Right ventricle myocardium inferior (tissue), 1 donor: ENCODE results near the gene PRPF19. TPM values are rescaled to one million over a fixed set of nuclear protein-coding genes. Genes with fewer than 3 reads are reported as not detected.

ENCODE experiments used
- ATAC-seq: fragments of 200-7000 bp; cut with Tn5 transposase; one replicate; pipeline ENCODE4 v1.9.1; 2020; ENCODE audit warnings: mild to moderate bottlenecking, moderate library complexity
- DNase-seq: peaks from one replicate; pipeline ENCODE4 v3.0.0; 2021; ENCODE audit errors: missing footprints
- intact Hi-C: fragments of 100-400 bp; cut with DNase I; formaldehyde crosslinking; loops from one replicate; pipeline ENCODE4 v1.11.0; 2022
- total RNA-seq: library from RNA; stranded (reverse); fragmentation: NEBNext Ultra II Directional; extraction: Animal tissue kit (Norgen Biotek cat#: 25700); gene quantifications from one replicate; pipeline ENCODE4 v1.2.1, GENCODE V29; 2021
- donor health status: DM: no; HTN: yes; CAD: no; lungs with severe emphysema.

The PRPF19 gene
- total RNA-seq, 1 donor from 2014 or later = 41.1 TPM

- intact Hi-C loops = no loop called here
- ATAC-seq (peak; percentile 6), DNase-seq (no peak)
Observed at GRCh38 chr11:60891103-60891741, 15.2 kb downstream of the PRPF19 start.

DNA sequence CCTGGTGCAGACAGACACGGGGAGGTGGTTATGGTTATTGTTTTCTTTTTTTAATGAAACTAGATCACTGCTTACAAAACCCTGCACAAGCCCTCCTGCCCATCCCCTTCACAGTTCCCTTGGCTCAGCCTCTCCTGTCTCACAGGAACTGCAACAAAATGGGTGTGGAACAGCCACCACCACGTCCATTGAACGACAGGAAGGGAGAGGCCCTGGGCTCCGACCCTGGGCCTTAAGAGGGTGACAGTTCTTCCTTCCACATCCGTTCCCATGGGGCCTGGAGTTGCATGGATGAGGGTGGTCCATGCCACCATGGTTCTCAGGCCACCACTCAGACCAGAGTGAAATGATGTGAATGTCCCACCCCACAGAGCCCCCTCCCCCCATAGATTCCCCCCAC lies 15.7 kb downstream of the PRPF19 start:
- intact Hi-C loops = no loop called here
- DNase-seq = no peak
- no peak for ATAC-seq

GRCh38 chr11:60889869-60890311 lies 16.5 kb downstream of the PRPF19 start:
- intact Hi-C loops = no loop called here
- ATAC-seq = no peak

GRCh38 chr11:60887556-60887955 lies 18.8 kb downstream of the PRPF19 start:
- DNase-seq = no peak
- ATAC-seq = peak; percentile 77
- intact Hi-C loops = loop anchor here (1.0 kb wide), 1 partner anchor 56 kb away; no protein-coding TSS in a partner anchor

More at GRCh38 chr11:60889869-60890311, 16.5 kb downstream of the PRPF19 start:
- no peak for DNase-seq

GRCh38 chr11:60880643-60881282 lies 25.6 kb downstream of the PRPF19 start:
- no peak for ATAC-seq
- no peak for DNase-seq
- intact Hi-C loops = no loop called here

DNA sequence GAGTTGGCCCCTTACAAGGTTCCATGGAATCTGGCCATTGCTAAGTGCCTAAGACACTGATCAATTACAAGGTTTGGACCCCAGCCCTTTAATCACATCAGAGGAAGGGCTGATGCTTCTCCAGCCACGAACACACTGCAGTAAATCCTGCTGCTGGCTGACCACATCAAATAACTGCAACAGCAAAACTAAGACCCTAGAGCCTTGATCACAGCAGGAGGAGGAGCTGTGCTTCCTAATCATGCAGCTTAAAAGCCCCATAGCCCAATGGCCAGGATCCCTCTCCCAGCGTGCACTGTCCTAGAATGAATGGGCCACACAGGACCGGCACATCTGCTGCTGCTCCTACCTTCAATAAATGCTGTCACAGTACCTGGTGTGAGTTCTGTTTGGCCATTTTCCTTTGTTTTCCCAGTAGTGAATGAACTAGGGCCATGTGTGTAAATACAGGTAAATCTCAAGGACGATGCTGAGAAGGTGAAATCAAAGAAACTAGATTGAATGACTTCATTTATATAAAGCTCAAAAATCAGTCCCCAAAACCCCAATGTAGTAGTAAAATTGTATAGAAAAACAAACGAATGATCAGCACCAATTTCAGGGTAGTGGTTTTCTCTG lies 26.3 kb downstream of the PRPF19 start:
- ATAC-seq = no peak
- intact Hi-C loops = no loop called here
- no peak for DNase-seq

GRCh38 chr11:60879104-60879503 lies 27.3 kb downstream of the PRPF19 start:
- no peak for ATAC-seq
- intact Hi-C loops = no loop called here
- DNase-seq = no peak

GRCh38 chr11:60878245-60879101 lies 27.9 kb downstream of the PRPF19 start:
- intact Hi-C loops = no loop called here
- DNase-seq (no peak), ATAC-seq (peak; percentile 80)

DNA sequence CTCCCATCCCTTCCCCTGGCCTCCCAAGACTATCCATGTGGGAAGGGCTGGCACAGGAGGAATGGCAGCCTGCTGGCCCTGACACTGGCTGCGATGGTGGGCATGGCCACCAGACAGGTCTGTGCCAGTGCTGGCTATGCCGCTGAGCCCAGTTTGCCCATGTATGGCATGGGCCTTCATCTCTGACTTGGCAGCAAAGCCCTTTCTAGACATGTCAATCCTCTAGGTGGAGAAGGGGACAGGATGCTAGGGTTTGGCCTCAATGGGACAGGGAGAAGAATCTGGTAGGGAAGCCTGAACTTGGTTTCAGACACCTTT lies 30.3 kb downstream of the PRPF19 start:
- intact Hi-C loops = no loop called here
- ATAC-seq (no peak), DNase-seq (no peak)

DNA sequence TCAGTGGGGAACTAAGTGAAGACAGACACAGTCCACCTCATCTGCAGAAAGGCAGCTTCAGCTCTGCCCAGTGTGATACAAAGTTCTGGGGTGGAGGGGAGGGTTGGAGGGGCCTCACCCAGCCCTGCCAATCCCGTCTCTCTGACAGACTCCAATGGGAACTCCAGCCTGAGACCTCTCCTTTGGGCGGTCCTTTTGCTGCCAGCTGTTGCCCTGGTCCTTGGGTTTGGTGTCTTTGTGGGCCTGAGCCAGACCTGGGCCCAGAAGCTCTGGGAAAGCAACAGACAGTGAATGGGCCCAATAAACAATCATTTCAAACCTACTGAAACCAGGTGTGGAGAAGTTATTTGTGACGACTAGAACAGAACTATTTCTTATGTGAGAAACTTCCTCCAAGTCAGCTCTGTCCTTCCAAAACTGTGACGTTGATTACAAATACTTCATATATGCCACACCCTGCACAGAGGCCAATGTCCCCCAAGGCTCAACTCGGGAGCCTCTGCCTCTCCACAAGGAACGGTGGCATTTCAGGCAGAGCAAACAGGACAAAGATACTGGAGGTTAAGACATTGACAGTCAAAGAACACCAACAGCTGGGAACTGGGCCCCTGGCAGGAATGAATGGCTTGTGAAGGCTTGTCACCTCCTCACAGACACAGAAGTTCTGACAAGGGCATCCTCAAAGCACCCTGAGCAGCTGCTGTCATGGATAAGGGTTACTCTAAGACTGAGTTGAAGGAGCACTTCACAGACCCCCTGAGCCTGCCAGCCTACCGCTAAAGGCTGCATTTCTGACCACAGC lies 30.8 kb downstream of the PRPF19 start:
- ATAC-seq (no peak), DNase-seq (no peak)
- intact Hi-C loops = no loop called here

- intact Hi-C loops = no loop called here
- DNase-seq (no peak), ATAC-seq (no peak)
Observed at GRCh38 chr11:60874421-60875365, 31.7 kb downstream of the PRPF19 start.

GRCh38 chr11:60873533-60873932 lies 32.9 kb downstream of the PRPF19 start:
- ATAC-seq = no peak
- DNase-seq = no peak
- intact Hi-C loops = no loop called here

- no peak for ATAC-seq
- intact Hi-C loops = no loop called here
- DNase-seq = peak; percentile 76
Observed at GRCh38 chr11:60872961-60873524, 33.3 kb downstream of the PRPF19 start.

DNA sequence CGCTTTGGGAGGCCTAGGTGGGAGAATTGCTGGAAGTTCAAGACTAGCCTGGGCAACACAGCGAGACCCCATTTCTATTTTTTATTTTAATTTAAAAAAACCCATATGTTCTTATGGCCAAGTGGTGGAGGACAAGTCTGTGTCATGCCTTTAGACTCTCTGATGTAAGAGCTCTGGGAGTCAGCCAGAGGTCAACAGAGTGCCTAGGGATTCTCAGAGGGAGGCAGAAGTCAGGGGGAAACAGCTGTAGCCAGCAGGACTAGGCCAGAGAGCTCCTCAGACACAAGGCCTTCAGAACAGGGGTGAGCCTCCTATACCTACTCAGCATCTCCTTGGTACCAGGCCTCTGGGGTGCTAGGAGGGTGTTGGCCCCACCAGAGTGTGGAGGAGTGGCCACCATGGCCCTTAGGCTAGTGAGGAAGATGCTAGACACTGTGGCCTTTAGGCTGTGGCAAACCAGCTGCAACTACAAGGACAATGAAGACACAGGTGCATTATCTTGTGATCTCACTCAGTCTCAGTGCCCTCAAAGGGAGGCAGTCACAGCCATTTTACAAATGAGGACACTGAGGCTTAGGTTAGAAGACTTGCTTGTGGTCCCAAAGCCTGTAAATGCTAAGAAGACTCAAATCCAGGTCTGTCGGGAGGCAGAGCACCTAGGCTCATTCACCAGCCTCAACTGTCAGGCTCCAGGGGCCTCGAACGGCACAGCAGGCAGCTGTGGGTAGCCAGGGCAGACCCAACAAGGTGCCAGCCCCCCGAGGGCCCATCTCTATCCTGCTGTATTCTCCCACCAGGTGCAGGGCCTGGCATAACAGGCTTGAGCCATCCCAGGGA lies 34.0 kb downstream of the PRPF19 start:
- peak; percentile 87 for ATAC-seq
- DNase-seq = no peak
- intact Hi-C loops = no loop called here

GRCh38 chr11:60871378-60872061 lies 34.9 kb downstream of the PRPF19 start:
- no peak for DNase-seq
- intact Hi-C loops = no loop called here
- peak; percentile 80 for ATAC-seq
